ENCODE results near the gene TMTC1.
"Not testable (repeated sequence)": the region's sequence is repeated elsewhere in the genome, so short reads cannot be mapped to it uniquely, and the experiment has no call there.

Gene TMTC1

GRCh38 chr12:29783773-29784666 is at the start of gene TMTC1:
Gene TMTC1 (minus strand): TSS chr12:29783942. CDS start chr12:29783751, 191 bp downstream.
- FAIRE-seq (no peak), DNase-seq (ENCODE audit: extremely low spot score, insufficient read length, low read depth) (no peak)

GRCh38 chr12:29831173-29831572 is 47.4 kb upstream of the TMTC1 start:
- DNase-seq (ENCODE audit: extremely low spot score, insufficient read length, low read depth), result no peak
- FAIRE-seq, result no peak

DNA sequence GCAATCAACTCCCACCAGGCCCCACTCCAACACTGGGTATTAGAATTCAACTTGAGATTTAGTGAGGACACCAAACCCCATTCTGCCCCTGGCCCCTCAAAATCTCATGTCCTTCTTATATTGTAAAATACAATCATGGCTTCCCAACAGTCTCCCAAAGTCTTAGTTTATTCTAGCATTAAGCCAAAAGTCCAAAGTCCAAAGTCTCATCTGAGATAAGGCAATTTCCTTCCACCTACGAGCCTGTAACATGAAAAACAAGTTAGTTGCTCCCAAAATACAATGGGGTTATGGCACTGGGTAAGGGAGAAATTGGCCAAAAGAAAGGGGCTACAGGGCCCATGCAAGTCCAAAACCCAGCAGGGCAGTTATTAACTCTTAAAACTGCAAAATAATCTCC is 46.6 kb upstream of the TMTC1 start:
- no peak for FAIRE-seq
- DNase-seq (ENCODE audit: extremely low spot score, insufficient read length, low read depth), result no peak

DNA sequence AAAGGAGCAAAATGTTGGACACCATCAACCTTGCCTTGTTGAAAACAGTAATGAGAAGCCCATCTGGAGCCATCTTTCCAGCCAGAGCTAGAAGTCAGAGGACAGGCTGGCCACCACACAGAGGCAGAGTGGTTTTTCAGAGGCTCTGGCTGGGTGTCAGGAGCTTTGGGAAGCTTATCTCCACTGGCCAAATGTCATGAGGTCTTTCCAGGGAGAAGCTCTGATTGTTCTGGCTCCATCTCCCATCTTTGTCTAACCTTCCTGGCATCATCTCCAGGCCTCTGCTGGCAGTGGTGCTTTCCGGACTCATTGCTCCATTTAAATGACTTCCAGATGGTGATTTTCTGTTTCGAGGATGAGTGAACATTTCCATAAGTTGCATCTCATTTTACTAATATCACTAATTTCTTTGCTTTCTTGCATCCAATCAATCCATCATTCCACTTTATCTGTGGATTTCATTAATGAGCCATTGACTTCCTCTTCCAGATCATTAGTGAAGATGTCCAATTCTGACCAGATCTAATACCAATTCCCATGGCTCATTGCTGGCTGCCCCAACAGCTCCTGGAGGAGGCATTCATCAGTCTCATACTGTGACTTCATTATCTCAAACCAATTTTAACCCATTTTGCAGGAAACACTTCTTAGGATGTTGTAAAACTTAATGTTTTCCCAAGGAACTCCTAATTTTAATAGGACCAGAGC is 35.3 kb upstream of the TMTC1 start:
- DNase-seq (ENCODE audit: extremely low spot score, insufficient read length, low read depth) (no peak), FAIRE-seq (no peak)

DNA sequence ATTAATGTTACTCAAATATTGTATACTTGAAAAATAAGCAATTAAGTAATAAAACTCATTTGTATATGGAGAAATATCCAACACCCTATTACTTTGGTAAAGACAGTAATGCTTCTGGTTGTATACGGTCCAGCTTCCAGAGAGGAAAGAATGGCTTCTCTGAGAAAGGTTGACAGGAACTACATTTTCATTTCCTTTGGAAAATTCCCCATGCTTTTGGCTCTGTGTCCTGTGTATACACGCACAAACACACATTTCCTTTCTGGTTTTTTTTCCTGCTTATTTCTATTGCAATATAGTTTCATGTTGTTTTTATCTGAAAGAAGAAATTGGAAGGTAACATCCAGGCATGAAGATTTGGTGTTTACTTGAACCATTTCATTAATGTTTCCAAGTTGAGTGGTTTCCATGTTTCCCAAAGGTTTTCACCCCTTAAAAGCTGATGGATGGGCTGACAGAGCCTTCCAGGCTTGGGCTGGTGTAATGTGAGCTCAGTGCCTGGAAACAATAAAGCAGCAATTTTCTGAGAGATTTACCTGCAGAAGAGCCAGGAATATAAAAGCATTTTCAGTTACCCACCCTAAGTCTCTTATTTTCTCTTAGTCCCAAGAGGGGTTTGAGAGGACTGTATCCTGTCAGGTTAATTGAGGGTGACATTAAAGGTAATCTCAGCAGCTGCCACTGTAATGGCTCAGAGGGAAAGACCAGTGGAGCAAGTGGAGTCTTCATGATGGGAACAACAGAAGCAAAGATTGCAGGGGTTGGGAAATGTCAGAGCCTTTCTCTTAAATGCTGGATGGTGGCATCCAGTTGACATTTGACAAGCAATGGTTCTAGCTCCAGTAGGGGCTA is 33.4 kb upstream of the TMTC1 start:
- FAIRE-seq (no peak), DNase-seq (ENCODE audit: extremely low spot score, insufficient read length, low read depth) (no peak)

- FAIRE-seq; DNase-seq (ENCODE audit: extremely low spot score, insufficient read length, low read depth): not testable (repeated sequence)
Measured at GRCh38 chr12:29809616-29810361, 26.0 kb upstream of the TMTC1 start.

GRCh38 chr12:29807129-29807528 is 23.4 kb upstream of the TMTC1 start:
- DNase-seq (ENCODE audit: extremely low spot score, insufficient read length, low read depth) (no peak), FAIRE-seq (no peak)

GRCh38 chr12:29804019-29804418 is 20.3 kb upstream of the TMTC1 start:
- DNase-seq (ENCODE audit: extremely low spot score, insufficient read length, low read depth) (no peak), FAIRE-seq (no peak)

DNA sequence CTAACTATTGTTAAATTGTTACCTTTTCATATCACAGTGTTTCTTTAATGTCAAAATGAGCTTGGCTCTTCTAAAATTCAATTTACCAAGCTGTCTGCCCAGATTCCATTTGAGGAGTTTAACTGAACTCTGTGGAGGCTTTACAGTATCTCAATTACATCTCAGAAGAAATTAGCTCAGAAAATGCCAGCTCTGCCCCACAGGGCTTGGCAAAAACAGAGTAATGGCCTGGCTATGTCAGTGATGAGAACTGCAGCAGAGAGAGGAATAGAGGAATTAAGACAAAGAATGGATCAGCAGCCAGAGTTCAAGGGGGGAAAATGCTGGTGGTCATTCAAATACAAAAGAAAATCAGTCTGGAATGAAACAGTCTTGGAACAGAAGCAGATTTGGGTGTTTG is 15.8 kb upstream of the TMTC1 start:
- no peak for DNase-seq (ENCODE audit: extremely low spot score, insufficient read length, low read depth)
- no peak for FAIRE-seq

- FAIRE-seq, result no peak
- DNase-seq (ENCODE audit: extremely low spot score, insufficient read length, low read depth), result no peak
Measured at GRCh38 chr12:29797565-29798355, 14.0 kb upstream of the TMTC1 start.

GRCh38 chr12:29796823-29797263 is 13.1 kb upstream of the TMTC1 start:
- DNase-seq (ENCODE audit: extremely low spot score, insufficient read length, low read depth), result no peak

GRCh38 chr12:29795715-29796114 is 12.0 kb upstream of the TMTC1 start:
- DNase-seq (ENCODE audit: extremely low spot score, insufficient read length, low read depth) (no peak), FAIRE-seq (no peak)

More at GRCh38 chr12:29796823-29797263, 13.1 kb upstream of the TMTC1 start:
- no peak for FAIRE-seq

- FAIRE-seq (no peak), DNase-seq (ENCODE audit: extremely low spot score, insufficient read length, low read depth) (no peak)
Measured at GRCh38 chr12:29794862-29795261, 11.1 kb upstream of the TMTC1 start.

DNA sequence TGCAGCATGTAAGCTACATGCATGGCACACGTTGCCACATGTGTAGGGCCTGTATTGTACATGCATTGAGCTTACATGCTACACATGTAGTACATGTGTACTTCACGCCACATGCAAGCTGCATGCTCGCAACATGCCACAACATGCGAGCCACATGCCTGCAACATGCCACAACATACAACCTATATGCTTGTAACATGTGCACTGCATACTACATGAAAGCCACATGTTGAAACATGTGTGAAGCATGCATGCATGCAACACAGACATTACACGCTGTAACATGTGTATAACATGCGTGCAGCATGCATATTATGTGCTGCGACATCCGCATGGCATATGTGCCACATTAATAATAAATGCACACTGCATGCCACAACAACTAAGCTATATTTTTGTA is 9.1 kb upstream of the TMTC1 start:
- FAIRE-seq (no peak), DNase-seq (ENCODE audit: extremely low spot score, insufficient read length, low read depth) (no peak)

GRCh38 chr12:29792132-29792531 is 8.4 kb upstream of the TMTC1 start:
- FAIRE-seq (no peak), DNase-seq (ENCODE audit: extremely low spot score, insufficient read length, low read depth) (no peak)

GRCh38 chr12:29782871-29783772 is 620 bp downstream of the TMTC1 start:
- FAIRE-seq (no peak), DNase-seq (ENCODE audit: extremely low spot score, insufficient read length, low read depth) (no peak)

GRCh38 chr12:29782285-29782870 is 1.4 kb downstream of the TMTC1 start:
- no peak for DNase-seq (ENCODE audit: extremely low spot score, insufficient read length, low read depth)

More at GRCh38 chr12:29782285-29782870, 1.4 kb downstream of the TMTC1 start:
- FAIRE-seq, result peak; percentile 65

Data from GM18507 (cell line).